Ramos (cell line): ENCODE data around the gene LATS2.
"Not testable (repeated sequence)": the region's sequence is repeated elsewhere in the genome, so short reads cannot be mapped to it uniquely, and the experiment has no call there.

Source experiments
- in situ Hi-C: fragments of 300-500 bp; cut with MboI; formaldehyde crosslinking; loops from one replicate; pipeline ENCODE4 v1.14.3; 2022; ENCODE audit warnings: low sequenced_read_pairs; ENCODE audit not compliant: unreplicated experiment

LATS2 gene

DNA sequence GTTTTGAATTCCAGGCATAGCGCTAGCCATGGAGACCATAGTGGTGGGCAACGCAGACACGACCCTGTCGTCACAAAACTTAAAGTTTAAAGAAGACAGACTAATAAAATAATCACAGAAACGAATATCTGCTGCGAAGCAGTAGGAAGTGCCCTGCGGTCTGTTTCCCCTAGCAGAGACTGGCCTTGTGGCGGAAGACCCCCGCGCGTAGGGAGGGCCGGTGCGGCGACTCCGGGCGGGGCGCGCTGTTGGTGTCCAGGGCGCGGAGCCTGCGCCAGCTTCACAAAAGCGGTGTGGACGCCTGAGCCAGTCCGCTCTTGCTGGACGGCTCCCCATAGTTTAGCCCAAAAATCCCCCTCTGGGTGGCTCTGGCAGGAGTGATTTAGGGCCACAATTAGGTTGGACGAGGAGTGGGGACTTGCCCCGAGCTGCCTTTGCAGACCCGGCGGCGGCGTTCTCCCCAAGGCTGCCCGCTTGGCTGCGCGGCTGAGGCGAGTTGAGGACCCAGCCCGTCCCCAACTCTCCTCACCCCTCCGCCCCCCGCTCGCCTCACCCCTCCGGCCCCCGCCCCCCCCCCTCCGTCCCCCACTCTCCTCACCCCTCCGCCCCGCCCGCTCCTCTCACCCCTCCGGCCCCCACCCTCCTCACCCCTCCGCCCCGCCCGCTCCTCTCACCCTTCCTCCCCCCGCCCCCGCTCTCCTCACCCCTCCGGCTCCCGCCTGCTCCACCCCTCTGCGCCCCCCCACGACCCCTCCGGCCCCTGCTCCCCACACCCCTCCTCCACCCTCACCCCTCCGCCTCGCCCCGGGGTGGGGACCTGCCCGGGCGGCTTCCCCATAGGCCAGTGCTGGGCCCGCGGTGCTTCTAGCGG, 14.2 kb upstream of the LATS2 start:
- in situ Hi-C loops: no loop called here

DNA sequence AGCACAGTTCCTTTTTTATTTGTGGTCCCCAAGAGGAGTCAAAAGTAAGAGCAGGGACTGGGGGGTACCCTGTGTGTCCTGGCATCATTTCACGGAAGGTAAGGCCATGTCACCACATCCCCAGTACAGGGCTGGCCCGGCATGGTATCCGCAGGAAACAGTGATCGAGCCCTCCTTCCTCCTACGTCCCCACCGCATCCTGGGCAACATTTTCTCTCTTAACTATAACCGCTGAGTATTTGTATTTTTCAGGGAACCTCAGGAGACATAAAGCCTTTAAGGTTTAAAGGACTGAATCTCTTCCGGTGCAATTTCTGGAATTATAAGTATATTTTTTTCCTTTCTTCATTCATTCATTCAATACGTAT, 13.6 kb upstream of the LATS2 start:
- in situ Hi-C loops: no loop called here

DNA sequence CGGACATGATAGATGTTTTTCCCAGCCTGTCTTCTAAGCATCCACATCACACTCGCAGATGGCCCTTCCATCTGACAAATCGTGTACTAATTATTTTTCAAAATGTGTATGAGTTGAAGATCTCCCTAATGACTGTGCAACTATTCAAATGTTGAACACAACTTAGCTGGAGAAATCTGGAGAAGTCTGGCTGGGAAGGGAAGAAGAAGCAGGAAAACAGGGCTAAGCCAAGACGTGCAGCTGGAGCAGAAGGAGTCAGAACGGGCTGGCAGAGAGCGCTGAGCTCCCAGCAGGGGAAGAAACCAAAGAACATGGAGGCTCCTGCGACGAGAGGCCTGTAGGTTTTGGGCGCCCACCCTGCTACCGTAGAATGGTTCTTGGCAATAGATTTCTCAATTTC, 13.2 kb upstream of the LATS2 start:
- in situ Hi-C loops: no loop called here

DNA sequence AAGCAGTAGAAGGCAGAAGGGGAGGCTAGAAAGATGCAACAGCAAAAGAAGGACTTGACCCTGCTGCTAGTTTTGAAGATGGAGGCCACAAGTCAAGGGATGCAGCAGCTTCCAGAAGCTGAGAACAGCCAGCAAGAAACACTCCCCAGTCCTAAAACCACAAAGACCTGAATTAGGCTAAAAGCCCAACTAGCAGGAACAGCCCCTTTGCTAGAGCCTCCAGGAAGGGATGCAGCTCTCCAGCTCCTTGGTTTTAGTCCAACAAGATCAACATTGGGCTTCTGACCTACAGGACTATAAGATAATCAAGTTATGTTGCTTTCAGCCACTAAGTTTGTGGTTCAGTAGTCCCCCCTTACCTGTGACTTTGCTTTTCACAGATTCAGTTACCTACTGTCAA, 10.5 kb upstream of the LATS2 start:
- in situ Hi-C loops: no loop called here

DNA sequence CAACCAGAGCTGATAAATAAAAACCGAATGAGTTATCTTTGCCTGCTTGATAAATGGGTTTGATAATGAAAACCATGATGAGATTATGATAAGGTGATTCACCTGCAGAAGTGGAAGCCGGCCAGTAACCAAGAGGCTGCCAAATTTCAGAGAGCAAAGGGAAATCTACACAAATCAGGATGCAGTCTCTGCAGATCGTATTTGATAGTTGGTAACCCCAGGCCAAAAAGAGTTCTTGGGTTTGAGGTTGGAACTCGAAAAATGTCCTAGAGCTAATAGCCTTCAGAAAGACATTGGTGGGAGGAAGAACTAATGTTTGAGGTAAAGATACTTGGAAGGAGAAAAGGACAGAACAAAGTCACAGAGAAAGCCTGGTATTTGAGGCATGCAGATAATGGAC, 9.6 kb upstream of the LATS2 start:
- in situ Hi-C loops: no loop called here

DNA sequence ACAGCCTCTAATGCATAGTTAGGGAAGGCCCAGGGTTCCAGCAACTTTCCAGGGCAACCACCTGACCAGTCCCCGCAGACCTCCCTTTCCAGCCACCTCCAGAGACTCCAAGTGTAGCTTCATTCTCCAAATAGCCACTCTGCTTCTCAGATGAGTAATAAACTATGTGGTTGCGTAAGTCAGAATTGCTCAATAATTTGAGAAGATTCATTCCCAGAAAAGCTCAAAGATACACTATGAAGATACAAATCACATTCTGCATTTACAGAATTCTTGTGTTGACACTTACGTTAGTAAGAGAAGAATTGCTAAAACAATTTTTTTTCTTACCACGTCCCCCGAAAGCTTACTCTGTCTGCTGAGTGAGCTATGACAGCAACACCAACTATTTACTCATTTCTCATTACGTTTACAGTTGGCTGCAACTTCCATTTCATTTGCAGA, 8.2 kb upstream of the LATS2 start:
- in situ Hi-C loops: no loop called here

DNA sequence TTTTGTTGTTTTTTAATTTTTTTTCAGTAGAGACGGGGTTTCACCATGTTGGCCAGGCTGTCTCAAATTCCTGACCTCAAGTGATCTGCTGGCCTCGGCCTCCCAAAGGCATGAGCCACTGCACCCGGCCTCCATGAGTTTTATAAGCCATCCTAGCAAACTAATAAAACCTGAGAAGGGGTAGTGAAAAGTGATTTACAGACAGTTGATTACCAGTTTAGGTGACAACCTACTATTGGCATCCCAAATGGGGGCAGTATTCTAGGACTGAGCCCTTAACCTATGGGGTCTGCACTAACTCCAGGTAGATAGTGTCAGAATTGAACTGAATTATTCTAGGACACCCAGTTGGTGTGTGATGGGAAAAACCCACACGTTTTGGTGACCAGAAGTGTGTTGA, 6.5 kb upstream of the LATS2 start:
- in situ Hi-C loops: no loop called here

DNA sequence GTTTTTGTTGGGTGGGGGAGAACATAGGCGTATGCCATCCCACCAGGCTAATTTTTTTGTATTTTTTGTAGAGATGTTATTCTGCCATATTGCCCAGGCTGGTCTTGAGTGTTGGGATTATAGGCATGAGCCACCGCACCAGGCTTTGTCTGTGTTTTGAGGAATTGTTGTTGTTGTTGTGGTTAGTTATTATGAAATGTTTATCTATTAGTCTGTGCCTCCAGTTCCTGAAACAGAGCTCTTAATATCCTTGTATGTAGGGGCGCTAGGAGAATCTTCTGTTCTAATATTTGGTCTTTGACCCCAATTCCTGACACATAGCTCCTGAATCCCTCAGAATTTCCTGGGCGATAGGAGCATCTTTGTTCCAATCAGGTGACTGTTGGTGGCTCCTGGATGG, 5.6 kb upstream of the LATS2 start:
- in situ Hi-C loops: no loop called here

DNA sequence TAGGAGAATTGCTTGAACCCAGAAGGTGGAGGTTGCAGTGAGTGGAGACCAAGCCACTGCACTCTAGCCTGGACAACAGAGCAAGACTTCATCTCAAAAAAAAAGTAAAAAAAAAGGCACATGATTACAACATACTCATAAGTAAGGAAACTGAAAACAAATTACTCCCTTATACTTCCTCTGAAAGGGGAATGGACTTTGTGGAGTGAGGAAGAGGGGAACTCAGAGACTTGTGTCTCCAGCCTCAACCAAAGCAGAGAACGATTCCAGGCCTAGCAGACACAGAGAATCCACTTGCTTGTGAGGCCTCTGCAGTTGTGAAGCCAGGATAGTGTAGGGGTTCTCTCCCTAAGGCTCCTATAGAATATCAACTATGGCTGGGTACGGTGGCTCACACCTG, 4.3 kb upstream of the LATS2 start:
- in situ Hi-C loops: no loop called here

DNA sequence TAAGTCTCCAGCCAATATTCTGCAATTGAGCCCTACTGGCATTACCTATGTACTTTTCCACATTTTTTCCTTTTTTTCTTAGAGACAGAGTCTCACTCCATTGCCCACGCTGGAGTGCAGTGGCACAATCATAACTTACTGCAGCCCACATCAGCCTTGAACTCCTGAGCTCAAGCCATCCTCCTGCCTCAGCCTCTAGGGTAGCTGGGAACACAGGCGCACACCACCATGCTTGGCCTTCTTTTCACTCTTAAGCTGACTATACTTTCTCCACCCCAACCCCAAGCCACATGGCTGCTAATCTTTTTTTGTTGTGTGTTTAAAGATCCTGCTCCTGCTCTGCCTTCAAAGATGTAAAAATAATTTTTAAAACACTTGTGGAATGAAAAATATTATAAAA, 1.6 kb upstream of the LATS2 start:
- in situ Hi-C loops: no loop called here

DNA sequence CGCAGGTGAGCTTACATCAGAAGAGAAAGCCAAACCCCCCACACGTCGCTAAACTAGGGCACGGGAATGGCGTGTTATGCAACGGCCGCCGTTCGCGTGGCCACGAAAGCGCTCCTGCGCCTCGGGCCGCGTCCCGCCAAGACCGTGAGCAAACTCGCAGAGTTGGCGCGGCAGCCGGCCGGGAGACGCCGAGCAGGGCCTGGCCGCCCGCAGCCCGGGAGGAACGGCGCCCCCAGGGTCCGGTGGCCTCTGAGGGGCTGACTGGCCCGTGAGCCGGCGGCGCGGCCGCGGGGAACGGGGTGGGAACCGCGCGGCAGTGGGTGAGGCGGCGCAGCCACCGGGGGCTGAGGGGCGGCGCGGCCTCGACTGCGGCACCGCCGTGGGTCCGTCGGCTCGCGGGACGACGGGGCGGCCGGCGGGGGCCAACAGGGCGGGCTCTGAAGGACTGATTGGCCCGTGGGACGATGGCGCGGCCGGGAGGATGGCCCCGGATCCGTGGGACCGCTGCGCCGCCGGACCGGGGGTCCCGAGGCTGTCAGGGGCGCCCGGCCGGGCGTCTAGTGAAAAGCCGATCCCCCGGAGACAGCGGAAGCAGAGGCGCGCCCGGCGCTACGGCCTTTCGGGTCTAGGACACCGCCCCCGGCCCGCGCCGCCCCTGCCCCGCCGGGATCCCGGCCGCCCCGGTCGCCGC, 903 bp downstream of the LATS2 start:
- in situ Hi-C loops: no loop called here

DNA sequence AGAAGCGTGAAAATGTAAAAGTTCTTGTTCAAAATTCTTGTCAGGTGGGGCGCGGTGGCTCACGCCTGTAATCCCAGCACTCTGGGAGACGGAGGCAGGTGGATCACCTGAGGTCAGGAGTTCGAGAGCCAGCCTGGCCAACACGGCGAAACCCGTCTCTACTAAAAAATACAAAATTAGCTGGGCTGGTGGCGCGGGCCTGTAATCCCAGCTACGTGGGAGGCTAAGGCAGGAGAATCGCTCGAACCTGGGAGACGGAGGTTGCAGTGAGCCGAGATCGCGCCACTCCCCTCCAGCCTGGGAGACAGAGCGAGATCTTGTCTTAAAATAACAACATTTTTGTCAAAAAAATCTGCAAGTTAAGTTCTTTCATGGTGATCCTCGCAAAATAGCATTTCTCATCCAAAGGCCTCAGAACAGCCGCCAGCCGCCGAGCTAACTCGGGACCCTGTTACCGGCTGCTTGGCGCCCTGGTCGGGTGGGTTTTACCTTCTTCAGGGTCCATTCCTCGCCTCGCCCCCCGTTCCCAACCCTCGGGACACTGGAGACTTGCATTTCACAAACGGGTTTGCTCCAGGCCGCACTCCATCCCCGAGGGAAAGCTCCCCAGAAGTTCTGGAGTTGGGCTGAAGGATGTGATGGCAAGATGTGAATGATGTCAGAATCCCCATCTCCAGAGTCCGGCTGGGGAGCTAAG, 1.6 kb downstream of the LATS2 start:
- in situ Hi-C loops: no loop called here

DNA sequence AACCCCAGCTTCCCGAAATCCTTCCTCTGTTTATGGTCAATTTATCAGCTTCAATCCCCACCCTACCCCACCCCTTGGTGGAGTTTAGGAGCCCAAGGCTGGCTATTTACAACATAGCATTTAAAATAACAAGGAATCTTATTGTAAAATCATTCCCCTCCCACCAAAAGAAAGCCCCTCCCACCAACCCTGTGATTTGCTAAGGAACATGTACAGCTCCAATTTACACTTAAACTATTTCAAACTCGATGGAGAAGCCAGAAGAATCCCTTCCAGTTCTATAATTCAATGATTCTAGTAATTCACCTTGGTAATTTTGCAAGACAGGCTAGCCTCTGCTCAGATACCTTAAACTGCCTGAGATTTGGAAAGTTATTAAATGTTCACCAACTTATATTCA, 3.0 kb downstream of the LATS2 start:
- in situ Hi-C loops: no loop called here

DNA sequence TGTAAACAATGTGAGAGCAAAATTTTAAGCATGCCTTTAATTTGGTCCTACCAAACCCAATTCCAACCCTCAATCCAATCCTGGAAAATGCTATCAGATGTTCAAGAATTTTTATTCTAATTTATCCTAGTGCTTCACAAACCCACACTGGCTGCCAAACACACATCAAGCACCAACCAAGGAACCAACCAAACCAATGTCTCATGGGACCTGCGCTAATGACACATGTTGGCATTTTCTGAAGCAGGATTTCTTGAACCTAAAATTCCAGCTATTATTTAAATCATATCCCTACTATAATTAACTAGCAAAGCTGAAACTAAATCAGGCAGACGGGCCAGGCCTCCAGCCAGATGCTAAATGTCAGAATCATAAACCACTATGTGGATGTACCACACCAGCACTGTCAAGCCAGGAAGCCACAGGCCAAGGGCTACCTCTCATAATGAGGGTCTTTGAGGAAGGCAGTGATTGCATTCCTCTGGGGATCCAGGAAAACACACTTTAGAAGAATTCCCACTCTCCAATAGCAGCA, 5.8 kb downstream of the LATS2 start:
- in situ Hi-C loops: no loop called here

DNA sequence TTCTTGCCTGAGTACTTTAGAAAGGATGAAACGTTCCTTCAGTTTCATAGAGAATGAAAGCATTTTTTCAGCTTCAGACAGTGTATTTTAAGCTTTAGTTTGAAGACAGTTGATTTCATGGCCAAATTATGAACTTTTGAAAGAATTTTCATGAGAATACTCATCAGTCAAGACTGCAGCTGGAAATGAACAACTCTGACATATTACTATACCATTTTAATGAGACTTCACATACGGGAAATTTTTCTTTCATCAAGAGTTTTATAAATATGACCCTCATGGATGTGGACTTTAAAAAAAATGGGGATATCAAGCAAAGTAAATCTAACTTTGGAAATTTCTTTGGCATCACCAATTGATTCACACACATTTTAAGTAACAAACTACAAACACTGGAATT, 6.4 kb downstream of the LATS2 start:
- in situ Hi-C loops: no loop called here

DNA sequence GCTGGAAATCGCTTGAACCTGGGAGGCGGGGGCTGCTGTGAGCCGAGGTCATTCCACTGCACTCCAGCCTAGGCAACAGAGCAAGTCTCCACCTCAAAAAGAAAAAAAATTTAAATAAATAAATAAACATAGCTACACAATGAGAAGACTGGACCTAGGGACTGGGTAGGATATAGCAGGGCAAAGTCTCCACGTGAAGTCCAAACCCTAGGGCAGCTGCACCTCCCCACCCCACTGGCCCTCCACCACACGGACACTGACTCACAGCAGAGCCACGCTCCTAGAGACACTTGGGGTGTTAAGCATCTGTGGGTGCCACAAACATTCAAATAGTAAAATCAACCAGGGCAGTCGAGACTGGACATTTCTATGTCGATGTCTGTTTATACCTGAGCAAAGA, 7.1 kb downstream of the LATS2 start:
- in situ Hi-C loops: no loop called here

DNA sequence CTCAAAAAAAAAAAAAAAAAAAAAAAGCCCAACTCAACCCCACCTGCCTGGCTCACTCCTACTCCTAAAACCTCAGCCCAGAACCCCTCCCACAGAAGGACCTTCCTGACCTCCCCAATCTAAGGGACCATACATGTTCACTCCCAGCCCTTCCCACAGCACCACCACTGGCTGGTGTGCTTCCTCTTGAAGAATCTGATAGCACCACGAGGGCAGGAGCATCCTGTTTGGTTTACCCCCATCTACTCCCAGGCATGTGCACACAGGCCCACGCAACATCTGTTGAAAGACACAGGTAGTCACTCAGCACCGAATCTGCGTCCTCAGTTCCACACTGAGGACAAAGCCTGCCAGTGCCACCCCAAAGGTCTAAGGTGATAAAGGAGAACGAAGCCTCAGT, 8.2 kb downstream of the LATS2 start:
- in situ Hi-C loops: no loop called here

DNA sequence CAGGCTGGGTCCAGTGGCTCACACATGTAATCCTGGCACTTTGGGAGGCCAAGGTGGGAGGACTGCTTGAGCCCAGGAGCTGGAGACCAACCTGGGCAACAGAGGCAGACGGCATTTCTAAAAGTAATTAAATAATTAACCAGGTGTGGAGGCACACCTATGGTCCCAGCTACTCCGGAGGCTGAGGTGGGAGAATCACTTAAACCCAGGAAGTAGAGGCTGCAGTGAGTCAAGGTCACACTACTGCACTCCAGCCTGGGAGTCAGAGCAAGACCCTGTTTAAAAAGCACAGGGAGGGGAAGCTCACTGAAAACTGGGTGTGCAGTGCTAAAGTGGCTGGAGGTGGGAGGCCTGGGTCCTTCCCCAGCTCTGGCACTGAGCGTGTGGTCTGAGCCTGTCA, 9.7 kb downstream of the LATS2 start:
- in situ Hi-C loops: no loop called here

DNA sequence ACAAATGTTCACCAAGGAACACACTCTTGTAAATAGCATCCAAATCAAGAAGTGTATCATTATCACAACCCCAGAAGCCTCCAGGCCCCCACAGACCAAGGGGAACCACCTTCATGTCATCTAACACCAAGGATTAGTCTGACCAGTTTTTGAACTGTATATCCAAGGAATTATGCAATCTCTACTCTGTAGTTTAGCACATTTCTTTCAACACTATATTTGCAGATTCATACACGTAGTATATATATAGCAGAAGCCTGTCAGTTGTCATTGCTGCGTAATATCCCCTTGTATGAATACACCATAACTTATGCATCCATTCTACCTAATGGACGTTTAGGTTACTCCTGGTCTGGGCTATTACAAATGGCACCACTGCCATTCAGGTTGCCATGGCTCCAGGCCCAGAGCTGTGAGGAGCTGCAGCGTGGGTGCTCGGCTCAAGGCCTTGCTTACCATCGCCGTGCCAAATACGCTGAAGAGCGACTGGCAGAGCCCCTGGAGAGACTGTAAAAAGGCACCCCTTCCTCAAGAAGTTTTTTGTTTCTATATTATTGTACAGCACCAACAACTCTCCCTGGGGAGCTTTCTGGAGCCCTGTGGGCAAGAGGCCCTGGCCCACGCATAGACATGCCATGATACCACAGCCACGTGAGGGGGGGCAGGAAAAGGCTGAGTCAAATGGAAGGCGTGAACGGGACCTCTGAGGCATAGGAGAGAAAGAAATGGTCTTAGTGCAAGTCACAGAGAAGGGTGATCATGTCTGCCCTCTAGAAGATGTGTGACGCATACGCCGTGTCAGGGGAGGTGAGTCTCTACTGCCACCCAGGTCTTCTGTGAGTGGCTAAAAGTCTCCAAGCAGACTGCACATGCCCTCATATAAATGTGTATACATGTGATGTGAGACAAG, 10.8 kb downstream of the LATS2 start:
- in situ Hi-C loops: no loop called here

DNA sequence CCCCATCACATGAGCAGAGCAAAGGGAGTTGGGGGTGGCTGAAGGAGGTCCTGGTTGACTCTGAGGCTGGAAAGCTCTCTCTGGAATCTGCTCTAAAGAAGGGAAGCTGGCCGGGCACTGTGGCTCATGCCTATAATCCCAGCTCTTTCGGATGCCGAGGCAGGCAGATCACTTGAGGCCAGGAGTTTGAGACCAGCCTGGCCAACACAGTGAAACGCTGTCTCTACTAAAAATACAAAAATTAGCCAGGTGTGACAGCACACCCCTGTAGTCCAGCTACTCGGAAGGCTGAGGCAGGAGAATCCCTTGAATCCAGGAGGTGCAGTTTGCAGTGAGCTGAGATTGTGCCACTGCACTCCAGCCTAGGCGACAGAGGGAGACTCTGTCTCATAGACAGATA, 11.7 kb downstream of the LATS2 start:
- in situ Hi-C loops: not testable (repeated sequence)
